ENCODE data around the gene MTHFR.

The MTHFR gene

GRCh38 chr1:11759791-11760190 is 46.0 kb downstream of the MTHFR start:
- no peak for DNase-seq (ENCODE audit: low read depth)

GRCh38 chr1:11757047-11757446 is 48.7 kb downstream of the MTHFR start:
- DNase-seq (ENCODE audit: low read depth): no peak

- peak; percentile 47 for DNase-seq (ENCODE audit: low read depth)
Measured at GRCh38 chr1:11753555-11754208, 52.1 kb downstream of the MTHFR start.

GRCh38 chr1:11752359-11753088 is 53.2 kb downstream of the MTHFR start:
- no peak for DNase-seq (ENCODE audit: low read depth)

GRCh38 chr1:11751087-11751486 is 54.7 kb downstream of the MTHFR start:
- no peak for DNase-seq (ENCODE audit: low read depth)

GRCh38 chr1:11749996-11750395 is 55.8 kb downstream of the MTHFR start:
- no peak for DNase-seq (ENCODE audit: low read depth)

- DNase-seq (ENCODE audit: low read depth): no peak
Measured at GRCh38 chr1:11749203-11749689, 56.5 kb downstream of the MTHFR start.

GRCh38 chr1:11748294-11749202 is 57.2 kb downstream of the MTHFR start:
- DNase-seq (ENCODE audit: low read depth): no peak

GRCh38 chr1:11746795-11747487 is 58.8 kb downstream of the MTHFR start:
- DNase-seq (ENCODE audit: low read depth): no peak

- DNase-seq (ENCODE audit: low read depth): peak; percentile 53
Measured at GRCh38 chr1:11746092-11746491, 59.7 kb downstream of the MTHFR start.

GRCh38 chr1:11744287-11744686 is 61.5 kb downstream of the MTHFR start:
- no peak for DNase-seq (ENCODE audit: low read depth)

- no peak for DNase-seq (ENCODE audit: low read depth)
Measured at GRCh38 chr1:11741919-11742558, 63.7 kb downstream of the MTHFR start.

GRCh38 chr1:11741482-11741881 is 64.3 kb downstream of the MTHFR start:
- no peak for DNase-seq (ENCODE audit: low read depth)

GRCh38 chr1:11740258-11741192 is 65.2 kb downstream of the MTHFR start:
- no peak for DNase-seq (ENCODE audit: low read depth)

- DNase-seq (ENCODE audit: low read depth): no peak
Measured at GRCh38 chr1:11738783-11739182, 67.0 kb downstream of the MTHFR start.

- no peak for DNase-seq (ENCODE audit: low read depth)
Measured at GRCh38 chr1:11738096-11738495, 67.7 kb downstream of the MTHFR start.

GRCh38 chr1:11736746-11737639 is 68.8 kb downstream of the MTHFR start:
- DNase-seq (ENCODE audit: low read depth): peak; percentile 91

- peak; percentile 91 for DNase-seq (ENCODE audit: low read depth)
Measured at GRCh38 chr1:11735854-11736745, 69.7 kb downstream of the MTHFR start, which contains the start of gene AGTRAP. Gene AGTRAP (plus strand): TSS chr1:11736136. CDS start chr1:11736209, 73 bp downstream.

Data from iris pigment epithelial cell (primary cell).